SK-N-MC (cell line): ENCODE measurements around the gene GINS2.

Experiments
- DNase-seq: peaks from one replicate; pipeline ENCODE4 v3.0.0-alpha.2; 2011; ENCODE audit warnings: low read depth, low spot score
- H3K27ac ChIP-seq: fragments of 200-600 bp; sonication (generic); 2 replicates; pipeline ENCODE4 v1.5.1; 2016; ENCODE audit warnings: mixed run types
- H3K36me3 ChIP-seq: fragments of 200-600 bp; sonication (generic); 2 replicates; pipeline ENCODE4 v1.6.1; 2017; ENCODE audit warnings: antibody characterized with exemption, low read length, mixed read lengths; ENCODE audit not compliant: insufficient read depth
- H3K4me3 ChIP-seq: fragments of 200-600 bp; sonication (generic); 2 replicates; pipeline ENCODE4 v1.5.1; 2016
- H3K9ac ChIP-seq: fragments of 200-600 bp; sonication (generic); 2 replicates; pipeline ENCODE4 v1.8.0; 2017; ENCODE audit warnings: mixed run types, mixed read lengths; ENCODE audit not compliant: insufficient read length
- H3K9me3 ChIP-seq: fragments of 200-600 bp; sonication (generic); 2 replicates; pipeline ENCODE4 v1.6.1; 2017; ENCODE audit warnings: low read depth, mild to moderate bottlenecking, antibody characterized with exemption, low read length, moderate library complexity, mixed read lengths
- EZH2 ChIP-seq: fragments of 200-600 bp; sonication (generic); IDR thresholded peaks from one replicate; pipeline ENCODE4 v1.6.1; 2017; ENCODE audit warnings: antibody characterized with exemption
- FOXP2 ChIP-seq: optimal IDR thresholded peaks from 2 replicates; pipeline ENCODE3; 2011; ENCODE audit warnings: mild to moderate bottlenecking, moderate library complexity; ENCODE audit not compliant: insufficient read depth; ENCODE audit errors: extremely low read length, control extremely low read depth
- POLR2AphosphoS5 ChIP-seq: IDR thresholded peaks from 2 replicates; pipeline ENCODE4 v1.6.1; 2012; ENCODE audit warnings: mild to moderate bottlenecking, low read depth, low read length, borderline replicate concordance

GINS2 gene

GRCh38 chr16:85633888-85634287 lies 54.9 kb downstream of the GINS2 start:
- Histone ChIP-seq H3K9ac (no peak overlapping the region), H3K9me3 (no peaks in the 10 kb centered on the region), H3K4me3 (no peak overlapping the region), H3K27ac (no peak overlapping the region), H3K36me3 (no peaks in the 10 kb centered on the region)
- DNase-seq = no peak
- TF ChIP-seq POLR2AphosphoS5 = no peak
- TF ChIP-seq EZH2 = no peak
- no peak for TF ChIP-seq FOXP2

DNA sequence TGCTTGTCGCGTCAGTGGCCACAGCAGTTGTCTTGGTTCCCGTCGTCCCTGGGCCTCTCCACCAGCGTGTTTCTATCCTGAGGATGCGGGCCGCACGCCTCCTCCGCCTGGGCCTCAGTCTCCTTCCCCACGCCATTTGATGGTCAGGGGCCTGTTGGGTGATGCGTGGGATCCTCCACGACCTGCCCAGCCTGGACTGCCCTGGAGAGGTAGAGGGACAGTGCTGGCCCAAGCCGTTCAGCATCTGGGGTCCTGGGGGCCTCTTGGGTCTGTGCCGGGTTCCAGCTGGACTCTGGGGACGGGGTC lies 55.4 kb downstream of the GINS2 start:
- no peak for DNase-seq
- H3K27ac ChIP-seq = no peak overlapping the region
- H3K36me3 ChIP-seq = no peaks in the 10 kb centered on the region
- no peak for TF ChIP-seq POLR2AphosphoS5
- no peak for TF ChIP-seq EZH2
- no peak for TF ChIP-seq FOXP2
- H3K9me3 ChIP-seq = no peaks in the 10 kb centered on the region
- no peak overlapping the region for H3K9ac ChIP-seq
- no peak overlapping the region for H3K4me3 ChIP-seq

- no peak for TF ChIP-seq EZH2
- TF ChIP-seq POLR2AphosphoS5 = no peak
- no peak for TF ChIP-seq FOXP2
- Histone ChIP-seq H3K4me3 (no peak overlapping the region), H3K9ac (no peak overlapping the region), H3K27ac (no peak overlapping the region), H3K9me3 (no peaks in the 10 kb centered on the region), H3K36me3 (no peaks in the 10 kb centered on the region)
- DNase-seq = no peak
Observed at GRCh38 chr16:85632709-85633437, 55.9 kb downstream of the GINS2 start.

GRCh38 chr16:85631802-85632393 lies 56.9 kb downstream of the GINS2 start:
- Histone ChIP-seq H3K27ac (no peak overlapping the region), H3K9ac (no peak overlapping the region), H3K4me3 (no peak overlapping the region), H3K36me3 (no peaks in the 10 kb centered on the region), H3K9me3 (no peaks in the 10 kb centered on the region)
- TF ChIP-seq POLR2AphosphoS5 (no peak), EZH2 (no peak), FOXP2 (no peak)
- DNase-seq = no peak

GRCh38 chr16:85631230-85631629 lies 57.5 kb downstream of the GINS2 start:
- Histone ChIP-seq H3K9ac (no peak overlapping the region), H3K36me3 (no peaks in the 10 kb centered on the region), H3K9me3 (no peaks in the 10 kb centered on the region), H3K27ac (no peak overlapping the region), H3K4me3 (no peak overlapping the region)
- no peak for TF ChIP-seq EZH2
- TF ChIP-seq FOXP2 = no peak
- TF ChIP-seq POLR2AphosphoS5 = no peak
- DNase-seq = no peak

- no peak for TF ChIP-seq FOXP2
- no peak for TF ChIP-seq EZH2
- no peak for TF ChIP-seq POLR2AphosphoS5
- no peak for DNase-seq
- H3K9me3 ChIP-seq = no peaks in the 10 kb centered on the region
- H3K4me3 ChIP-seq = no peak overlapping the region
- no peak overlapping the region for H3K9ac ChIP-seq
- no peaks in the 10 kb centered on the region for H3K36me3 ChIP-seq
- no peak overlapping the region for H3K27ac ChIP-seq
Observed at GRCh38 chr16:85629853-85630252, 58.9 kb downstream of the GINS2 start.

GRCh38 chr16:85629326-85629725 lies 59.4 kb downstream of the GINS2 start:
- no peak for DNase-seq
- Histone ChIP-seq H3K27ac (no peak overlapping the region), H3K4me3 (no peak overlapping the region), H3K9me3 (no peaks in the 10 kb centered on the region), H3K9ac (no peak overlapping the region), H3K36me3 (no peaks in the 10 kb centered on the region)
- TF ChIP-seq EZH2 (no peak), FOXP2 (no peak), POLR2AphosphoS5 (no peak)

- TF ChIP-seq FOXP2 (no peak), POLR2AphosphoS5 (no peak), EZH2 (no peak)
- Histone ChIP-seq H3K9me3 (no peaks in the 10 kb centered on the region), H3K4me3 (no peak overlapping the region), H3K27ac (no peak overlapping the region), H3K9ac (no peak overlapping the region), H3K36me3 (no peaks in the 10 kb centered on the region)
- no peak for DNase-seq
Observed at GRCh38 chr16:85628645-85629044, 60.1 kb downstream of the GINS2 start.

- TF ChIP-seq EZH2 (no peak), FOXP2 (no peak), POLR2AphosphoS5 (no peak)
- Histone ChIP-seq H3K36me3 (no peaks in the 10 kb centered on the region), H3K9ac (no peak overlapping the region)
Observed at GRCh38 chr16:85628265-85628556, 60.5 kb downstream of the GINS2 start.

More at GRCh38 chr16:85628265-85628556, 60.5 kb downstream of the GINS2 start:
- Histone ChIP-seq H3K27ac (no peak overlapping the region), H3K9me3 (no peaks in the 10 kb centered on the region), H3K4me3 (no peak overlapping the region)
- no peak for DNase-seq
